SK-N-SH (cell line): Measurements from ENCODE around the gene APLP2. TPM values are rescaled to one million over a fixed set of nuclear protein-coding genes. Genes with fewer than 3 reads are reported as not detected.
A peak's percentile ranks its signal among the peaks of the same experiment; 100 is the strongest.

Experiments used
- CTCF ChIA-PET: fragments of 300-600, 350-600 bp; formaldehyde crosslinking; extraction: SDS; loops from one replicate; lab custom pipeline; 2021; lab: Yijun Ruan, JAX
- POLR2A ChIA-PET: fragments of 350-600 bp; sonication (Branson Sonifier 250); formaldehyde crosslinking; extraction: SDS; loops from one replicate; lab custom pipeline; 2020; ENCODE audit warnings: antibody characterized with exemption, inconsistent platforms; lab: Yijun Ruan, JAX
- DNase-seq: peaks from one replicate; pipeline ENCODE4 v3.0.0; 2012
- H2AFZ ChIP-seq: fragments of 200-600 bp; sonication (generic); 2 replicates; pipeline ENCODE4 v1.8.1; 2016; ENCODE audit warnings: antibody characterized with exemption, mild to moderate bottlenecking, low read depth
- H3F3A ChIP-seq: fragments of 200-600 bp; sonication (generic); replicated peaks from 2 replicates; pipeline ENCODE3; 2016; ENCODE audit warnings: antibody characterized with exemption, mild to moderate bottlenecking; ENCODE audit not compliant: insufficient read depth
- H3K27ac ChIP-seq, 2 experiments: fragments of 200-500 bp in 1 of 2; fragments of 200-600 bp in 1 of 2; sonication (Bioruptor generic) in 1 of 2; sonication (generic), shearing (Covaris generic) in 1 of 2; 2 replicates each; pipeline versions ENCODE4 v1.5.1 to v1.6.1; 2014 to 2016; ENCODE audit warnings: low read depth in 2 of 2, inconsistent platforms in 1 of 2, low read length in 1 of 2, mild to moderate bottlenecking in 1 of 2, mixed read lengths in 1 of 2
- H3K27me3 ChIP-seq: fragments of 200-600 bp; sonication (generic), shearing (Covaris generic); 2 replicates; pipeline ENCODE4 v1.6.1; 2016; ENCODE audit warnings: mixed run types; ENCODE audit not compliant: insufficient read depth
- H3K36me3 ChIP-seq, 2 experiments: fragments of 200-500 bp in 1 of 2; fragments of 200-600 bp in 1 of 2; sonication (Bioruptor generic) in 1 of 2; sonication (generic) in 1 of 2; replicated peaks in 1 of 2; 2 replicates each; pipeline versions ENCODE3 to v1.5.1; 2014 to 2016; ENCODE audit warnings: low read length in 1 of 2, mild to moderate bottlenecking in 1 of 2; ENCODE audit not compliant: insufficient read depth in 2 of 2, control insufficient read depth in 1 of 2
- H3K4me1 ChIP-seq, 2 experiments: fragments of 200-500 bp in 1 of 2; fragments of 200-600 bp in 1 of 2; sonication (Bioruptor generic) in 1 of 2; sonication (generic), shearing (Covaris generic) in 1 of 2; 2 replicates each; pipeline versions ENCODE4 v1.5.1 to v1.6.1; 2014 to 2016; ENCODE audit warnings: low read depth in 1 of 2, low read length in 1 of 2, mixed run types in 1 of 2; ENCODE audit not compliant: insufficient read depth in 2 of 2, control insufficient read depth in 1 of 2
- H3K4me2 ChIP-seq: fragments of 200-600 bp; sonication (generic), shearing (Covaris generic); 2 replicates; pipeline ENCODE4 v1.6.1; 2017; ENCODE audit warnings: mixed run types
- H3K4me3 ChIP-seq, 2 experiments: fragments of 200-500 bp in 1 of 2; fragments of 200-600 bp in 1 of 2; sonication (Bioruptor generic) in 1 of 2; sonication (generic), shearing (Covaris generic) in 1 of 2; 2 replicates each; pipeline versions ENCODE4 v1.5.1 to v1.8.1; 2014 to 2016; ENCODE audit warnings: low read depth in 2 of 2, inconsistent platforms in 1 of 2, low read length in 1 of 2, mild to moderate bottlenecking in 1 of 2, mixed read lengths in 1 of 2, moderate library complexity in 1 of 2
- H3K79me2 ChIP-seq: fragments of 200-600 bp; sonication (generic); 2 replicates; pipeline ENCODE4 v1.8.1; 2017; ENCODE audit warnings: mild to moderate bottlenecking; ENCODE audit not compliant: insufficient read depth
- H3K9ac ChIP-seq: fragments of 200-600 bp; sonication (generic); 2 replicates; pipeline ENCODE4 v1.6.1; 2017; ENCODE audit warnings: mixed run types
- H3K9me2 ChIP-seq: fragments of 200-600 bp; sonication (generic); 2 replicates; pipeline ENCODE4 v1.6.1; 2017; ENCODE audit warnings: mixed run types
- H3K9me3 ChIP-seq: fragments of 200-600 bp; sonication (generic); 2 replicates; pipeline ENCODE4 v1.6.1; 2017; ENCODE audit warnings: mixed run types, mild to moderate bottlenecking, moderate library complexity
- H4K20me1 ChIP-seq: fragments of 200-600 bp; sonication (generic); 2 replicates; pipeline ENCODE4 v1.6.1; 2017; ENCODE audit warnings: mild to moderate bottlenecking, mixed run types; ENCODE audit not compliant: insufficient read depth
- EZH2phosphoT487 ChIP-seq: fragments of 200-600 bp; sonication (generic); IDR thresholded peaks from 2 replicates; pipeline ENCODE4 v1.6.1; 2017; ENCODE audit warnings: low read depth, mixed run types, mild to moderate bottlenecking, antibody characterized with exemption, moderate library complexity, borderline replicate concordance
- GABPA ChIP-seq: IDR thresholded peaks from 2 replicates; pipeline ENCODE4 v1.4.0; 2012; ENCODE audit warnings: low read depth, mild to moderate bottlenecking
- MEF2A ChIP-seq: IDR thresholded peaks from 2 replicates; pipeline ENCODE4 v1.4.0; 2012; ENCODE audit warnings: low read depth, borderline replicate concordance
- NRF1 ChIP-seq: IDR thresholded peaks from 2 replicates; pipeline ENCODE4 v1.6.1; 2012; ENCODE audit warnings: low read depth, mild to moderate bottlenecking, low read length
- RXRA ChIP-seq: IDR thresholded peaks from 2 replicates; pipeline ENCODE4 v1.4.0; 2012; ENCODE audit warnings: low read depth, mild to moderate bottlenecking, borderline replicate concordance
- TCF12 ChIP-seq: IDR thresholded peaks from 2 replicates; pipeline ENCODE4 v1.4.0; 2012
- USF1 ChIP-seq: IDR thresholded peaks from 2 replicates; pipeline ENCODE4 v1.4.0; 2012; ENCODE audit warnings: low read depth, borderline replicate concordance
- USF2 ChIP-seq: fragments of 150-350 bp; IDR thresholded peaks from 2 replicates; pipeline ENCODE4 v1.6.1; 2017; ENCODE audit warnings: antibody characterized with exemption, low read length, low read depth, borderline replicate concordance
- WGBS: methylation state at CpG from one replicate; pipeline ENCODE4 v1.1.6; 2017; ENCODE audit warnings: low lambda C conversion rate; 5-methylcytosine and 5-hydroxymethylcytosine counted together
- polyA plus RNA-seq, 3 experiments: library from polyadenylated mRNA; depleted of rRNA; stranded (reverse); fragments of >200 nt; gene quantifications; 2 replicates each; pipeline ENCODE4 v1.2.3, GENCODE V29; 2012

Gene APLP2
- polyA plus RNA-seq, 1 of the 3 experiments (the other 2 are of a cell fraction), result 424 TPM

GRCh38 chr11:130101661-130102060, 32.0 kb downstream of the APLP2 start:
- peaks cover 93% of the 10 kb centered on the region for H3K79me2 ChIP-seq
- no peaks in the 10 kb centered on the region for H3K27me3 ChIP-seq
- 90% methylated on average over 5 of the region's 5 CpGs for WGBS
- no peak overlapping the region for H3K9ac ChIP-seq
- no peak overlapping the region for H3K4me3 ChIP-seq
- no peak overlapping the region for H2AFZ ChIP-seq
- ChIA-PET POLR2A (no interaction called here), CTCF (interaction anchor here (1.0 to 1.6 kb wide), 2 partner anchors 30 to 31 kb away, joined by 3 to 6 read pairs; no protein-coding TSS in a partner anchor)
- H3K9me2 ChIP-seq, result no peaks in the 10 kb centered on the region
- H3K4me2 ChIP-seq, result no peak overlapping the region
- peaks cover 34 to 36% of the 10 kb centered on the region in 2 experiments for H3K4me1 ChIP-seq
- H3K36me3 ChIP-seq, result no peaks in the 10 kb centered on the region
- no peak for DNase-seq
- H3F3A ChIP-seq, result peaks cover 33% of the 10 kb centered on the region
- H3K9me3 ChIP-seq, result no peaks in the 10 kb centered on the region
- peaks cover 100% of the 10 kb centered on the region for H4K20me1 ChIP-seq
- TF ChIP-seq GABPA (no peak), NRF1 (no peak), TCF12 (peak; percentile 23; the same call in 1 of the 2 replicates), USF2 (no peak), MEF2A (no peak)
- no peak overlapping the region for H3K27ac ChIP-seq

- no peak for DNase-seq
- peaks cover 99% of the 10 kb centered on the region for H4K20me1 ChIP-seq
Observed at GRCh38 chr11:130102301-130103249, 32.9 kb downstream of the APLP2 start.

More at GRCh38 chr11:130102301-130103249, 32.9 kb downstream of the APLP2 start:
- 94% methylated on average over 8 of the region's 9 CpGs for WGBS
- Histone ChIP-seq H3K9me3 (no peaks in the 10 kb centered on the region), H2AFZ (no peak overlapping the region), H3K9me2 (no peaks in the 10 kb centered on the region), H3F3A (peaks cover 33% of the 10 kb centered on the region), H3K4me2 (peak overlapping the region; percentile 35), H3K4me1 (peaks cover 34 to 36% of the 10 kb centered on the region in 2 experiments), H3K27ac (peak overlapping the region; percentile 40 to 64), H3K4me3 (no peak overlapping the region), H3K9ac (no peak overlapping the region), H3K36me3 (no peaks in the 10 kb centered on the region), H3K79me2 (peaks cover 93% of the 10 kb centered on the region), H3K27me3 (no peaks in the 10 kb centered on the region)
- TF ChIP-seq RXRA (no peak), USF1 (0 out of 2 replicates have a peak, but pooled peaks have one; percentile 2), EZH2phosphoT487 (no peak)
- ChIA-PET CTCF (interaction anchor here (1.6 kb wide), 1 partner anchor 30 kb away, joined by 6 read pairs; no protein-coding TSS in a partner anchor), POLR2A (no interaction called here)
